RWPE2 (cell line): ENCODE results near the gene TTC21A.

Experiments
- ATAC-seq: fragments of 200-7000 bp; cut with Tn5 transposase; 3 replicates; pipeline ENCODE4 v1.9.1; 2021; ENCODE audit warnings: low read depth
- DNase-seq: peaks from one replicate; pipeline ENCODE4 v3.0.0-alpha.2; 2020; ENCODE audit warnings: low spot score
- H3K27ac ChIP-seq: fragments of 450-650 bp; 2 replicates; pipeline ENCODE4 v1.5.1; 2017; ENCODE audit warnings: mild to moderate bottlenecking; ENCODE audit not compliant: poor library complexity, severe bottlenecking
- H3K27me3 ChIP-seq: fragments of 250-450 bp; sonication (Bioruptor Pico); 2 replicates; pipeline ENCODE4 v1.5.1; 2021; ENCODE audit warnings: mild to moderate bottlenecking, moderate library complexity; ENCODE audit not compliant: insufficient read depth, poor library complexity, severe bottlenecking
- H3K36me3 ChIP-seq: fragments of 250-450 bp; sonication (Bioruptor Pico); 2 replicates; pipeline ENCODE4 v1.5.1; 2020; ENCODE audit warnings: low read depth, mild to moderate bottlenecking, moderate library complexity
- H3K4me1 ChIP-seq: fragments of 250-450 bp; sonication (Bioruptor Pico); 2 replicates; pipeline ENCODE4 v1.5.1; 2021; ENCODE audit warnings: mild to moderate bottlenecking, moderate library complexity; ENCODE audit not compliant: insufficient read depth, poor library complexity, severe bottlenecking
- H3K4me3 ChIP-seq: fragments of 250-450 bp; sonication (Bioruptor Pico); 2 replicates; pipeline ENCODE4 v1.5.1; 2021; ENCODE audit warnings: mild to moderate bottlenecking, moderate library complexity; ENCODE audit not compliant: severe bottlenecking
- H3K9me3 ChIP-seq: fragments of 250-450 bp; sonication (Bioruptor Pico); 2 replicates; pipeline ENCODE4 v1.5.1; 2021; ENCODE audit warnings: mild to moderate bottlenecking, moderate library complexity; ENCODE audit not compliant: severe bottlenecking
- TF ChIP-seq, protein P1 (sequence below): fragments of 450-650 bp; IDR thresholded peaks from one replicate; pipeline ENCODE4 v1.5.1; 2017; ENCODE audit warnings: mild to moderate bottlenecking, moderate library complexity; ENCODE audit not compliant: poor library complexity, severe bottlenecking

The TTC21A gene

DNA sequence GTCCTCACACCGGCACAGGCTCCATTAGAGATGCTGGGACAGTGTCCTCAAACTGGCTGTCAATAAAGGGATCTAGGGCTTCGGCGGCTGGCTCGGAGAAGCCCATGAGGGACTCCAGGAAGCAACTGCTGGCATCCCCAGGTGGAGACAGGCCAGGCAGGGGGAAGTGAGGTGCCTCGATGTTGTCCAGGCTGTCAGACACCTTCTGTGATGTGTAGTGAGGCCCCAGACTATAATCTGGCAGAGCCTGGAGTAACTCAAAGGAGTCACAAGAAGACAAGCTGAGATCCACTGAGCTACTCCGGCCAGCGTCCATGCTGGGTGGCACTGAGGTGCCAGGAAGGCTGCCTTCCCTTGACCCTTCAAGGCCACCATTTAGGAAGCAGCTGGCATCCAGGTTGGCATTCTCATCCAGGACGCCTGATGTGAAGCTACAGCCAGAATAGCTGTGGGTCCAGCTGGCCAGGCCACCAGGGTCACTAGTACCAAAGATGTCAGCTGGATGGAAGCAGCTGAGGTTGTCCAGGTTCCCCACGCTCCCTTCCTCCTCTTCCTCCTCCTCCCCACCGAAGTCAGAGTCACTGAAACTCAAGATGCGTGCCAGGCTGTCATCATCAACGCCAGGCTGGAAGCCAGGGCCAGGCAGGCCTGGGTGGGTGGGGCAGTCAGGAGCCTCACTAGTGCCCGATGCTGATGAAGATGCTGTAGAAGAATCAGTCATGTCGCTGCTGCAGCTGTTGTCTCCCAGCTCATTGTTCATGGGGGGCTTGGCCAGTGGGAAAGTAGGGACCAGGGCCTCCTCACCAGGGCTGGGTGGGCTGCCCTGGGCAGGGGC lies 35.8 kb downstream of the TTC21A start:
- TF ChIP-seq, protein P1, sequence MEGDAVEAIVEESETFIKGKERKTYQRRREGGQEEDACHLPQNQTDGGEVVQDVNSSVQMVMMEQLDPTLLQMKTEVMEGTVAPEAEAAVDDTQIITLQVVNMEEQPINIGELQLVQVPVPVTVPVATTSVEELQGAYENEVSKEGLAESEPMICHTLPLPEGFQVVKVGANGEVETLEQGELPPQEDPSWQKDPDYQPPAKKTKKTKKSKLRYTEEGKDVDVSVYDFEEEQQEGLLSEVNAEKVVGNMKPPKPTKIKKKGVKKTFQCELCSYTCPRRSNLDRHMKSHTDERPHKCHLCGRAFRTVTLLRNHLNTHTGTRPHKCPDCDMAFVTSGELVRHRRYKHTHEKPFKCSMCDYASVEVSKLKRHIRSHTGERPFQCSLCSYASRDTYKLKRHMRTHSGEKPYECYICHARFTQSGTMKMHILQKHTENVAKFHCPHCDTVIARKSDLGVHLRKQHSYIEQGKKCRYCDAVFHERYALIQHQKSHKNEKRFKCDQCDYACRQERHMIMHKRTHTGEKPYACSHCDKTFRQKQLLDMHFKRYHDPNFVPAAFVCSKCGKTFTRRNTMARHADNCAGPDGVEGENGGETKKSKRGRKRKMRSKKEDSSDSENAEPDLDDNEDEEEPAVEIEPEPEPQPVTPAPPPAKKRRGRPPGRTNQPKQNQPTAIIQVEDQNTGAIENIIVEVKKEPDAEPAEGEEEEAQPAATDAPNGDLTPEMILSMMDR = no peak
- Histone ChIP-seq H3K36me3 (peaks cover 46% of the 10 kb centered on the region), H3K4me1 (peaks cover 54% of the 10 kb centered on the region), H3K27ac (peak overlapping the region; percentile 93), H3K4me3 (no peak overlapping the region), H3K27me3 (no peaks in the 10 kb centered on the region), H3K9me3 (no peaks in the 10 kb centered on the region)
- no peak for DNase-seq
- ATAC-seq = no peak

DNA sequence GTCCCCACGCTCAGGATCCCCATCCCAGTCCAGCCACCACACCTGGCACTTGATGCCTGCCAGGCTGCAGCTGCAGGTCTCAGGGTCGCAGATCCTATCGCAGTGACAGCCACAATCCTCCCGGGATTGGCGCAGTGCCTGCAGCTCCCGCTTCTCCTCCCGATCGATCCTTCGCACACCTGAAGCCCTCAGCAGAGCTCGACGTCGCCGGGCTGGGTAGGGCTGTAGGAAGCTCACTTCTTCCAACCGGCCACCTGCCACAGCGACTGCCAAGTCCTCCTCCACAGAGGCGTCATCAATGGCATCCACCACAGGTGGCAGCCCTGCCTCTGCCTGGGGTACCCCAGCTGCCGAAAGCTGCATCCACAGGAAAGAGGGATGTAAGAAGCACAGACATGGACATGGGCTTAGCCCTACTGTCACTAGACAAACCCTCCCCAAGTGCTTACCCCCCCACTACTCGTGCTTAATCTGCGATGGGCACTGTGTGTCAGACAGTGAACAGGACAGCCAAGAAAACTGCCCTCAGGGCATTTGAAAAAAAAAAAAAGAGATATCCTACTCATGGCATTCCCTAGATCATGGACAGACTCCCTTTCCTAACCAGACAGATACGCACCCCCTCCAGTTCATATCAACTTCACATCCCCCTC lies 36.7 kb downstream of the TTC21A start:
- DNase-seq (no peak), ATAC-seq (no peak)
- Histone ChIP-seq H3K27me3 (no peaks in the 10 kb centered on the region), H3K4me3 (no peak overlapping the region), H3K9me3 (no peaks in the 10 kb centered on the region), H3K27ac (peak overlapping the region; percentile 93), H3K36me3 (peaks cover 46% of the 10 kb centered on the region), H3K4me1 (peaks cover 63% of the 10 kb centered on the region)
- TF ChIP-seq, protein P1 = no peak

DNA sequence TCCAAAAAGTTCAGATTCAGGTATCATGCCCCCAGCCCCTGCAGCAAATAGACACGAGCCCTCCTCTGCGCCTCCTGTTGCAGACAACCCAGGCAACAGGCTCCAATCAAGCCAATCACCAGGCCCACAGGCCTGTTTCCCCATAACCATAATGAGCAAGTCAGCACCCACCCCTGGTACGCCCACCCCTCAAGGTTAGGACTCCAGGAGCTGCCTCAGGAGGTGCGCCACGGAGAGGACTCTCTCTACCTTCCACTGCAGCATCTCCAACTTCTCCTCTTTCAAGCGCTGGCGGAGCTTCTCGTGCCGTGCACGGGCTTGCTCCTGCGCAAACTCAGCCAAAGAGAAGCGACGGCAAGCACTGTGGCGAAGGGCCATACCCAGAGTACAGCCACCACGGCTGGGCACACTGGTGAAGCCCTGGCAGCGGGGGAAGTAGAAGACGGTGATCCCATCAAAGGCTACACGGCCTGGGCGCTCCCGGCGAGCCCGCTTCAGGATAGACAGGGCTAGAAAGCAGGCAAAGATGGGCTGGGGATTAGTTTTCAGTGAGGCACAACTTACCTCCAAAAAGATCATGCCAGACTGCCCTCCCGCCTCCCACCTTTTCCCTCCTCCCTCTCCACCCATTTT lies 37.4 kb downstream of the TTC21A start:
- Histone ChIP-seq H3K27ac (no peak overlapping the region), H3K9me3 (no peaks in the 10 kb centered on the region), H3K4me3 (no peak overlapping the region), H3K27me3 (no peaks in the 10 kb centered on the region), H3K36me3 (peaks cover 46% of the 10 kb centered on the region), H3K4me1 (peaks cover 70% of the 10 kb centered on the region)
- TF ChIP-seq, protein P1 = no peak
- ATAC-seq = no peak
- DNase-seq = no peak

DNA sequence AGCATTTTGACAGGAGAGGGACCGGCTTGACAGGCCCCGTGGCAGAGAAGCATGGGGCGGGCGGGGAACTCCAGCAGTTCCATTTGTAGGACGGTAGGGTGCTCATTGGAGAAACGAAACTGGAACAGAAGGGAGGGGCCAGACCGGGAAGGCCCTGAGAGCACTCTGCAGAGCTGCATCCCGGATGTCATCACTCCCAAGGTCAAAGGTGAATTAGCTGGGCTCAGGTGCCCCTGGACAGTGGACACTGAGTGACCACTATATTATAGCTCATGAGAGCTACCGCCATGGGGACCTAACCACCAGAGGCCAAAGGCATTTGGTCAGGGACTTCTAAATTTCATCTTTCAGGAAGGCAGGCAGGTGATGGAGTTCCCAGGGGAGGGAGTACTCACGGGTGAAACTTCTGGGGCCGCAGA lies 38.6 kb downstream of the TTC21A start:
- H3K27me3 ChIP-seq = no peaks in the 10 kb centered on the region
- ATAC-seq (no peak), DNase-seq (no peak)
- H3K9me3 ChIP-seq = no peaks in the 10 kb centered on the region
- H3K4me1 ChIP-seq = peaks cover 69% of the 10 kb centered on the region
- H3K4me3 ChIP-seq = no peak overlapping the region
- H3K27ac ChIP-seq = peak overlapping the region; percentile 98
- H3K36me3 ChIP-seq = peaks cover 46% of the 10 kb centered on the region
- TF ChIP-seq, protein P1 = no peak
